SU-DHL-6 (cell line): ENCODE data around the gene SHC2.

Experiments
- EZH2phosphoT487 ChIP-seq: fragments of 200-600 bp; sonication (generic), shearing (Covaris generic); conservative IDR thresholded peaks from 2 replicates; pipeline ENCODE4 v1.6.1; 2018; ENCODE audit warnings: mild to moderate bottlenecking, antibody characterized with exemption, low read length, moderate library complexity, mixed read lengths
- TF ChIP-seq, protein P1 (sequence below): fragments of 200-600 bp; sonication (generic); IDR thresholded peaks from one replicate; pipeline ENCODE4 v1.5.1; 2017; ENCODE audit warnings: antibody characterized with exemption, mild to moderate bottlenecking, low read length, moderate library complexity; ENCODE audit not compliant: insufficient read depth, poor library complexity, severe bottlenecking

DNA sequence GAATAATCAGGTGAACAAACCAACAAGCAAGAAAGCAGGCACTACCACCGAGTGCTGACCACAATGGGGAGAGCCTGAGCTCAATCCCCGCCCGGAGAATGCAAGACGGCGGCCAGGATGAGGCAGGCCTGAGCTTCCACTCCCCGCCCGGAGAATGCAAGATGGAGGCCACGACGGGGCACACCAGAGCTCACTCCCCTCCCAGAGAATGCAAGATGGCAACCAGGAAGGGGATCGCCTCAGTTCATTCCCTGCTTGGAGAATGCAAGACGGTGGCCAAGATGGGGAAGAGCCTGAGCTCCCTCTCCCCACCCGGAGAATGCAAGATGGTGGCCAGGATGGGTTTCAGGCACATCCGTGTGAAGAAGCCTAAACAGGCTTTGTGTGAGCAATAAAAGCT is 91.6 kb downstream of the SHC2 start:
- TF ChIP-seq, protein P1, sequence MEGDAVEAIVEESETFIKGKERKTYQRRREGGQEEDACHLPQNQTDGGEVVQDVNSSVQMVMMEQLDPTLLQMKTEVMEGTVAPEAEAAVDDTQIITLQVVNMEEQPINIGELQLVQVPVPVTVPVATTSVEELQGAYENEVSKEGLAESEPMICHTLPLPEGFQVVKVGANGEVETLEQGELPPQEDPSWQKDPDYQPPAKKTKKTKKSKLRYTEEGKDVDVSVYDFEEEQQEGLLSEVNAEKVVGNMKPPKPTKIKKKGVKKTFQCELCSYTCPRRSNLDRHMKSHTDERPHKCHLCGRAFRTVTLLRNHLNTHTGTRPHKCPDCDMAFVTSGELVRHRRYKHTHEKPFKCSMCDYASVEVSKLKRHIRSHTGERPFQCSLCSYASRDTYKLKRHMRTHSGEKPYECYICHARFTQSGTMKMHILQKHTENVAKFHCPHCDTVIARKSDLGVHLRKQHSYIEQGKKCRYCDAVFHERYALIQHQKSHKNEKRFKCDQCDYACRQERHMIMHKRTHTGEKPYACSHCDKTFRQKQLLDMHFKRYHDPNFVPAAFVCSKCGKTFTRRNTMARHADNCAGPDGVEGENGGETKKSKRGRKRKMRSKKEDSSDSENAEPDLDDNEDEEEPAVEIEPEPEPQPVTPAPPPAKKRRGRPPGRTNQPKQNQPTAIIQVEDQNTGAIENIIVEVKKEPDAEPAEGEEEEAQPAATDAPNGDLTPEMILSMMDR: no peak
- no peak for TF ChIP-seq EZH2phosphoT487
